ENCODE data around the gene EIF4ENIF1. TPM values are rescaled to one million over a fixed set of nuclear protein-coding genes. Genes with fewer than 3 reads are reported as not detected.
"Not testable (repeated sequence)": the region's sequence is repeated elsewhere in the genome, so short reads cannot be mapped to it uniquely, and the experiment has no call there.

EIF4ENIF1 gene
- polyA plus RNA-seq (2013, experiment 1 of 2; ENCODE audit: insufficient read length), result 18.8 TPM
- polyA plus RNA-seq (2013, experiment 2 of 2; ENCODE audit: insufficient read length), result 17.5 TPM

- DNase-seq, result peak; percentile 91
These were observed at the start of gene EIF4ENIF1 for GRCh38 chr22:31489632-31490495. EIF4ENIF1 (minus strand) TSS chr22:31489842; CDS start chr22:31488718, 1,124 bp downstream.

GRCh38 chr22:31538815-31539214 lies 49.2 kb upstream of the EIF4ENIF1 start:
- DNase-seq, result no peak

- no peak for DNase-seq
These were observed 47.4 kb upstream of the EIF4ENIF1 start for GRCh38 chr22:31537019-31537535.

- DNase-seq, result no peak
These were observed 43.7 kb upstream of the EIF4ENIF1 start for GRCh38 chr22:31533374-31533773.

- peak; percentile 33 for DNase-seq
These were observed 42.4 kb upstream of the EIF4ENIF1 start for GRCh38 chr22:31532060-31532459.

- DNase-seq, result peak; percentile 68
These were observed 41.2 kb upstream of the EIF4ENIF1 start for GRCh38 chr22:31530823-31531195.

- DNase-seq, result no peak
These were observed 36.6 kb upstream of the EIF4ENIF1 start for GRCh38 chr22:31526270-31526669.

- DNase-seq, result not testable (repeated sequence)
These were observed 34.5 kb upstream of the EIF4ENIF1 start for GRCh38 chr22:31524132-31524531.

- no peak for DNase-seq
These were observed 30.4 kb upstream of the EIF4ENIF1 start for GRCh38 chr22:31520051-31520450.

- no peak for DNase-seq
These were observed 19.6 kb upstream of the EIF4ENIF1 start for GRCh38 chr22:31509061-31509762.

GRCh38 chr22:31508536-31508935 lies 18.9 kb upstream of the EIF4ENIF1 start:
- no peak for DNase-seq

- not testable (repeated sequence) for DNase-seq
These were observed 17.9 kb upstream of the EIF4ENIF1 start for GRCh38 chr22:31507517-31507916.

GRCh38 chr22:31504282-31504681 lies 14.6 kb upstream of the EIF4ENIF1 start:
- no peak for DNase-seq

GRCh38 chr22:31503211-31503964 lies 13.7 kb upstream of the EIF4ENIF1 start:
- no peak for DNase-seq

- no peak for DNase-seq
These were observed 12.1 kb upstream of the EIF4ENIF1 start for GRCh38 chr22:31501738-31502137.

GRCh38 chr22:31497148-31497938 lies 7.7 kb upstream of the EIF4ENIF1 start:
- no peak for DNase-seq

- peak; percentile 8 for DNase-seq
These were observed 7.1 kb upstream of the EIF4ENIF1 start for GRCh38 chr22:31496735-31497146.

- DNase-seq, result peak; percentile 88
These were observed 6.5 kb upstream of the EIF4ENIF1 start, which contains the start of gene SFI1 for GRCh38 chr22:31496007-31496734. SFI1 (plus strand) TSS chr22:31496536; CDS start chr22:31508285, 11,749 bp downstream.

- DNase-seq, result no peak
These were observed 5.7 kb upstream of the EIF4ENIF1 start for GRCh38 chr22:31495343-31495742.

GRCh38 chr22:31493355-31493754 lies 3.7 kb upstream of the EIF4ENIF1 start:
- DNase-seq, result not testable (repeated sequence)

GRCh38 chr22:31492151-31492550 lies 2.5 kb upstream of the EIF4ENIF1 start:
- DNase-seq, result no peak

Measured in fibroblast of skin of scalp (primary cell).